ENCODE measurements around the gene ENG.

Gene ENG

DNA sequence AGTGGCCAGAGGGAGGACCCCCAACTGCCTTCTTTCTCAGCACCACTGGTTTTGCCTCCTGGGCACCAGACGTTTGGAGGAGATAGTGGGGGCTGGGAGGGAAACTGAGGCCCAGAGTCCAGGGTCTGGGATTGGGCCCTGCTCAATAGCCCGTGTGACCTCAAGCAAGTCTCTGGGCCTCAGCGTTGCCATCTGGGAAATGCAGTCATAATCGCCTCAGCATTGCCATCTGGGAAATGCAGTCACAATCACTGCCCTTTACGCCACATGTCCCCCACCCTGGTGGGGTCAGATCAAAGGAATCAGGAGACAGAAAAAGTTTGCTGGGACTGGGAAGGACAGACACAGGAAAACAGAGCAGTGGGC is 77.6 kb downstream of the ENG start:
- DNase-seq (ENCODE audit: low spot score), result no peak

DNA sequence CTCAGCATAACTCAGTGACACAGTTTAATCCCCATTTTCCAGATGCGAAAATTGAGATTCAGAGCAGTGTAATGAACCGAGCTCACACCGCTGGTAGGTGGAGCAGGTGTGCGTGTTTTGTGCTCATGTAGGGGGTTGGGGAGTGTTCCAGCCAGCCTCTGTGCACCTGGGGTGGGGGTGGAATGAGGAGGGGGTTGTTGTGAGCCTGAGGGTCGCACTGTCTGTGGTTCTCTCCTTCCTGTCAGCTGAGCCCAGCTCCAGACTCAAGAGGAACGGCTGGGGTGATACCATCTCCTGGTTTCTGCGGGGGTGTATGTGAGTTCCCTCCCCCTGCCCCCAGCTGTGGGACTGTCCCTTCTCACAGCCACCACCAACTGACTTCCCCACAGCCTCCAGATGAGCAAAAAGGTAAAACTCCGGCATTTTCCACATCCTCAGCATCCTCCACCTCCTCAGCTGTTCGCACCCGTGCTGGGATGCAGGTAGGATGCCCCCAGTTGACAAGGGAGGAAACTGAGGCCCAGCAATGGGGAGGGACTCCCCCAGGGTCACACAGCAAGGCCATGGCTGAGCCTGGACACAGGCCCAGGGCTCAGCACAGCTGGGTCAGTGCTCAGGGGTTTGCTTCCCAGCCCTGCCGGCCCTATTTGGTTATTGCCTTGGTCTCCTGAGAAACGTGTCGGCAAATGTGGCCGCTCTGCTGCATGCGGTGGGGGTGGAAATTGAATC is 78.1 kb downstream of the ENG start:
- no peak for DNase-seq (ENCODE audit: low spot score)

DNA sequence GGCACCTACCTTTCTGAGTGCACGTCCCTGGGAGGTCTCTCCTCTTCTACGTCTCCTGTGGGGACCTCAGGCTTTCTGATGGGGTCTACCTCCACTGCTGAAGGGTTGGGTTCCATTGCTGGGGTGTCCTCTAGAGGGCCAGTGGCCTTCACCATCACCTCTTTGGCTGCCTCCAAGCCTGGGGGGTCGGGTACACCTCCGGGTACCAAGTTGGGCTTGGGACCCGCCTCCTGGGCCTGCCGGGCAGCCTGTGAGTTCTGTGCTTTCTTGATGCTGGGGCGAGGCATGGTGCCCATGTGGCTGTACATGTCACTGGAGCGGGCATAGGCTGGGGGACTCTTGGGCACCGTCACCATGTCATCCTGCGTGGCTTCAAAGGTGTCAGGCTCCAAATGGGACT is 80.5 kb downstream of the ENG start:
- no peak for DNase-seq (ENCODE audit: low spot score)

DNA sequence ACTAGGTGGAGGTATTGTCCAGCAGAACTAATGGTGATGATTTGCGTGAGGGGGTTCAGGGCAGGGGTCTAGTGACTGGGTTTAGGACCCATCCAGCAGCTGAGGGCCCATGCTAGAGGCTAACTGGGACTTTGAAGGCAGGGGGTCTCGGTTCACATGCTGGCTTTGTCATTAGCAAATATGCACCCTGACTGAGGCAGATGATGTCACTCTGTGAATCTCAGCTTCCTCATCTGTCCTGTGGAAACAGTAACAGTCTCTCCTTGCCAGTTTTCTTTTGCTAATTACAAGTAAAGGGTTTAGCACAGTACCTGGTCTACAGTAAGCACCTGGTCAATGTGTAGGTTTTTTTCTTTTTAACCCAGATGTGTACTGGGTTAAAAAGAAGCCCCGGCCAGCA is 81.2 kb downstream of the ENG start:
- DNase-seq (ENCODE audit: low spot score), result no peak

DNA sequence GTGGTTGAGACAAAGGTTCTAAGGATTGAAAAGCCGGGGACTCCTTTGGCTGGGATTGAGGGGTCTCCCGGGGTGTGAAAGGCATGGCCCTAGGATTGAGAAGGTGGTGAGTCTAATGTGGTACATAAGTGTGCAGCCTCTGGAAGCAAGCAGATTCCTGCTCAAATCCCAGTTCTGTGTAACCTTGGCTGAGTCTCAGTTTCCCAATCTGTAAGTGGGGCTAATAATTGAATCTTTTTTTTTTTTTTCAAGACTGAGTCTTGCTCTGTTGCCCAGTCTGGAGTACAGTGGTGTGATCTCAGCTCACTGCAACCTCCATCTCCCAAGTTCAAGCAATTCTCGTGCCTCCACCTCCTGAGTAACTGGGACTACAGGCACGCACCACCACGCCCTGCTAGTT is 81.9 kb downstream of the ENG start:
- no peak for DNase-seq (ENCODE audit: low spot score)

DNA sequence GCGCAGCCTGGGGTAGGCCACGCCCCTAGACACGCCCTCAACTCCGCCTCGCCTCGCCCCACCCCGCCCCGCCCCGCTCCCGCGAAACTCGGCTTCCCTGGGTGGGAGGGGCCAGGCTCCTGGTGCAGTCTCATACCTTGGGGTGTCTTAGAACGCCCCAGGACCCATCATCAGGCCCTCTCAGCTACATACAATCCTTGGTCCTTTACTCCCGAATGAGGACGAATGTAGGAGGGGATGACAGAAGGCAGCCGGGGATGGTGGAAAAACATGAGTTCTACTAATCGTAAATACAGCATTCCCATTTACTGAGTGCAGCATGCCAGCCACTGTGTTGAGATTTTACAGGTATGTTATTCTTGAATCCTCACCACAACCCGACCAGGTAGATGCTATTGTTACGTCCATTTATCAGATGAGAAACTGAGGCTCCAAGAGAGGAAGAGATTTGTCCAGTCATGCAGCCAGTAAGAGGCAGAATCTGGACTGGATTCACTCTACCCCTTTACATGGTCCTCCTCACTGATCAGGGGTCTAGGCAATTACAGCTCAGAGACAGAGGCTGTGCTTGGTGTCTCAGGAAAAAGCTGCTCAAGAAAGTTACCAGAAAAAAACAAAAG is 82.8 kb downstream of the ENG start:
- no peak for DNase-seq (ENCODE audit: low spot score)

DNA sequence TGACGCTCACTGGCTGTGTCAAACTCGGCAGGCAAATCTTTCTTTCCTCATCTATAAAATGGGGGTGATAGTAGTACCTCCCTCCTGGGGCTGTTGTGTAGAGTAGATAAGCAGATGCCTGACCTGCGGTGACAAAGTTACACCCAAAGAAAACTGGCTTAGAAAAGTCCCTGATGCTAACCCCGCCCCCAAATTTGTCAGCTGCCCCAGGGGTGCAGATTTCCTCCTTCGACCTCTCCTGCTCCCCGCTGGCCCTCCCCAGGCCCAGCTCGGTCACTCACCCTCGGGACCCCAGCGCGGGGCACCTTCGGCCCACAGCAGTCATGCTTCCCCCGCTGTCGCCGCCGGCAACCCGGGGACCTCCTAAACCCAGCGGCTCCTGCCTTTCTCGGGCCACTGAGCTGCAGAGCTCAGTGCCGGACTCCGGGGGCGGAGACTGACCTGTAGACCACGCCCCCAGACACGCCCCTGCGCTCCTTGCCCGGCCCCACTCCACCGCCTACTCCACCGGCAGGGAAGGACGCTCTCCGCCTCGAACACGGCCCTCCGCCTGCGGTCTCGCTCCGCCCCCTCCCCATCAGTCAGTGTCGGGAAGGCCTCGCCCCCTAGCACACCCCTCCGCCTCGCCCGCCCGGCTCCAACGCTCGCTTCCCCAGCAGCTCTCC is 83.4 kb downstream of the ENG start:
- peak; percentile 89 for DNase-seq (ENCODE audit: low spot score)

DNA sequence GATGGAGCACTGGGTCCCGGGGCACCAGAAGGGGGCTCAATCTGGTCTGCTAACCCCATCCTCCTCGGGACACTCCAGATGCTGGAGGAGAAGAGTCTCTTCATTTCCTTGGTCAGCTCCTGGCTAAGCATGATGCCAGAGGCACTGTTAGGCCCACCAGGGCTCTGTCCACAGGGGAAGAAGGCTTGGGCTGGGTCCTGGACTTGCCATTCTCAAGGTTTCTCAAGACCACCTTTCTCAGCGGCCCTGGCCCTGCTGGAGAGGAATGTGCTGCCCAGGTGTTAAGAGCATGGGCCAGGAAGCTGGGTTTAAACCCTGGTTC is 83.9 kb downstream of the ENG start:
- no peak for DNase-seq (ENCODE audit: low spot score)

DNA sequence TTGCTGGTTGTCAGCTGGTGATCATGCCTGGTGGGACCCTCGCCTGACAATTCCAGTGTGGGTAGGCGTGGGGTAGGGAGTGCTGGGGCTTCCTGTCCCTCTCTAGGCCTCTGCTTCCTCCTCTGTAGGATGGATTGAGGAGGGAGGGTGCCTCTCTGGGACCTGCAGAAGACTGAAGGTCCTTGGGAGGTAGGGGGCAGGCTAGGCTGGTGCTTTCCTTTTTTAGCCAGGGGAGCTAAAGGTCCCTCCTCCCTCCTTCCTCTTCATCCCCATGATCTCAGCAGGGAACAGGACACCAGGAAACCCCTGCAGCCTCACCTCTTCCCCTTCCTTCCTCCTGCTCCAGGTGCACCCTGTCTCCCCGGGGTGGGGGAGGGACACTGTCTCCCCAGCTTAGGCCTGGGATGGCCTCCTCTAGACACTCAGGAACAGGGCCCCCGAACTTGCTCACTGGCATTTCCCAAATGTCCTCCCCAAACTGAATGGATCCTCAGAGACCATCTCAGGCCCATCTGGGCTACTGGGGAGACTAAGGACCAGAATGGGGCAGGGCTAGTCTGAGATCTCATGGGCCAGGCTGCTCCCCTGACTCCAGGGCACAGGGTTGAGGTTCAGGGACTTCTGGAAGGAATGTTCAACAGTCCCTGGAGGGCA is 84.4 kb downstream of the ENG start:
- DNase-seq (ENCODE audit: low spot score), result no peak

DNA sequence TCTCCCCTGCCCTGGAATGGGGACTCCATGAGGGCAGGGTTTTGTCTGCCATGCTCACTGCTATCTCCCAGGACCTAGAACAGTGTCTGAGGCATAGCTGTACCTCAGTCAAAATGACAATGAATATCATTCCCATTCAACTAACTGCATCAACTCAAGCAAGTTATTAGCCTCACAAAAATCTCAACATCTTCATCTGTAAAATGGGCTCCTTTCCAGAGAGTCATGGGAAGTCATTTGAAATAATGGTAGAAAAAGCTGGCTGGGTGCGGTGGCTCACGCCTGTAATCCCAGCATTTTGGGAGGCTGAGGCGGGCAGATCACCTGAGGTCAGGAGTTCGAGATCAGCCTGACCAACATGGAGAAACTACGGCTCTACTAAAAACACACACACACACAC is 85.4 kb downstream of the ENG start:
- DNase-seq (ENCODE audit: low spot score), result no peak

DNA sequence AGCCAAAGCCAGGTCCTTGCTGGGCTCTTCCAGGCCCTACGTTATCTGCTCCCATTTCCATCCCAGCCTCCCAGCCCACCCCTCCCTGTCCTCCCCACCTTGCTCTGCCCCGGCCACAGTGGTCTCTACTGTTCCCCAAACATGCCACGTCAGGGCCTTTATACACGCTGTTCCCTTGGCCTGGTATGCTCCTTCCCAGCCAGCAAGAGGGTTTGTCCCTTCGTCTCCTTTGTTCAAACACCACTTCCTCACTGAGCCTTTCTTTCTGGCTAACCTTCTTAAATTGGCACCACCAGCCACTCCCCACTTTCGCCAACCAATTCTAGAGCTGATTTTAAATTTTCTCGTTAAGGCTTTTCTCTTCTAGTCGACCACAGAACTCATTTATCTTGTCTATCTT is 85.8 kb downstream of the ENG start:
- DNase-seq (ENCODE audit: low spot score), result no peak

DNA sequence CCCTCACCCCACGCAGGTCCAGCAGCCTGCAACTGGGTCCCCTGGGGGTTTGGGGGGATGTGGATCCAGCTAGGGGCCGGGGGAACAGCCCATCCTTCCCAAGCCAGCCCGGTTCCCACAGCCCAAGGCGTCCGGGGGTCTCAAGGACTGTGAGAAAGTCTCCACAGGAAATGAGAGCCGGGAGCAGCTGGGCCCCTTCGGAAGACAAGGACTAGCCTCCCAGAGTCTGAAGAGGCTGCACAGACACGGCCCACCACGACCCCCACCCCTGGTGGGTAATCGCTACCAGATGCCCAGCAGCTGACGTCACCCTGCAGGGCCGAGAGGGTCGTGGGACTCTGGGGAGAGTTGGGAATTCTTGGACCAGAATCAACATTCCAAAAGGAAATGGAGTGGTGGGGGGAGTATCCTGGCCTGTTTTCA is 86.5 kb downstream of the ENG start:
- DNase-seq (ENCODE audit: low spot score), result no peak

DNA sequence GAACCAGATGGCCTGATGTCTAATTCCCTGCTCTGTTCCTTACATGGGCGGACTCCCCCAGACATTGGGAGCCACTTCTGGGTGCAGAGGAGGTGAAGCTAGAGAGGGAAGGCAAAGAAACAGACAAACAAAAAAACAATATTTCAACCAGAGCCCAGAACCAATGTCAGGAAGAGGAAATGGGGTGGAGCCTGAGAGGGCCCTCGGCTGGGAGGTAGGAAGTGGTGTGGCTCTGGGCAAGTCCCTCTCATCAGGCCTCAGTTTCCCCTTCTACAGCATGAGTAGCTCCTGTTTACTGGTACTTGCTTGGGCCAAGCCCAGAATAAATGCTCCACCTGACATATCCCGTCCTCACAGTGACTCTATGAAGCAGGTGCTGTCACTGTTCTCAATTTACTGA is 87.0 kb downstream of the ENG start:
- DNase-seq (ENCODE audit: low spot score), result no peak

DNA sequence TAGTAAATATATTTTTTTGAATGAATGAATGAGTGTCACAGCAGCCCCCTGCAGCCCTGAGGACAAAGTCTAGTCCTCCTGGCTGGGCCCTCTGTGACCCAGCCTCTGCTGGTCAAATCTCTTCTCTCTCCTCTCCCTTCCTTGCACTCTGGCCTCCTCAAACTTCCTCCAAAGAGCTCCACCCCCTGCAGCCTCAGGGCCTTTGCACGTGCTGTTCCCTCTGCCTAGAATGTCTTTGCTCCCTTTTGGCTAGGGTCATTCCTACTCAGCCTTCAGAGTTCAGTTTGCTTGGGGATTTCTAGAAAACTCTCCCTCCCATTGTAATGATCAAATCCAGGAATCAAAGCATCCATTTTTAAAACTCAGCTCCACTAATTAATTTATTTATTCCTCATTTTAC is 89.0 kb downstream of the ENG start:
- DNase-seq (ENCODE audit: low spot score), result no peak
